SU-DHL-6 (cell line): ENCODE results near the gene ASTN1.

Source experiments
- CTCF ChIP-seq: fragments of 200-600 bp; sonication (generic); IDR thresholded peaks from one replicate; pipeline ENCODE4 v1.5.1; 2017; ENCODE audit warnings: antibody characterized with exemption, mild to moderate bottlenecking, low read length, moderate library complexity; ENCODE audit not compliant: insufficient read depth, poor library complexity, severe bottlenecking
- EZH2phosphoT487 ChIP-seq: fragments of 200-600 bp; sonication (generic), shearing (Covaris generic); conservative IDR thresholded peaks from 2 replicates; pipeline ENCODE4 v1.6.1; 2018; ENCODE audit warnings: mild to moderate bottlenecking, antibody characterized with exemption, low read length, moderate library complexity, mixed read lengths

GRCh38 chr1:177032434-177032833 lies 132.1 kb downstream of the ASTN1 start:
- TF ChIP-seq CTCF (no peak), EZH2phosphoT487 (no peak)
